Thymus (tissue), 11 donors: ENCODE results near the gene ATF6. TPM values are rescaled to one million over a fixed set of nuclear protein-coding genes. Genes with fewer than 3 reads are reported as not detected.

ENCODE experiments used
- DNase-seq, 9 donors: peaks; one replicate each; pipeline ENCODE4 v3.0.0-alpha.2; 2013; ENCODE audit warnings: low spot score in 9 of 9, low read depth in 6 of 9, missing footprints in 1 of 9
- H3K27ac ChIP-seq, 2 donors: one replicate each; pipeline ENCODE4 v1.5.1; 2013; ENCODE audit warnings: control low read depth in 1 of 2, low read depth in 1 of 2, low read length in 1 of 2, mild to moderate bottlenecking in 1 of 2, moderate library complexity in 1 of 2
- H3K27me3 ChIP-seq, 2 donors: one replicate each; pipeline ENCODE4 v1.5.1; 2013; ENCODE audit warnings: low read length in 1 of 2; ENCODE audit not compliant: control insufficient read depth in 2 of 2, insufficient read depth in 1 of 2
- H3K36me3 ChIP-seq, 2 donors: one replicate each; pipeline ENCODE4 v1.5.1; 2013; ENCODE audit warnings: low read length in 1 of 2, mild to moderate bottlenecking in 1 of 2, moderate library complexity in 1 of 2; ENCODE audit not compliant: control insufficient read depth in 2 of 2, insufficient read depth in 2 of 2
- H3K4me1 ChIP-seq, 2 donors: one replicate each; pipeline ENCODE4 v1.5.1; 2013; ENCODE audit warnings: low read length in 2 of 2; ENCODE audit not compliant: control insufficient read depth in 2 of 2, insufficient read depth in 2 of 2
- H3K4me3 ChIP-seq, 2 donors: one replicate each; pipeline ENCODE4 v1.5.1; 2013; ENCODE audit warnings: low read length in 2 of 2, control low read depth in 1 of 2, mild to moderate bottlenecking in 1 of 2
- H3K9me3 ChIP-seq, 2 donors: one replicate each; pipeline ENCODE4 v1.5.1; 2013; ENCODE audit warnings: low read length in 1 of 2, mild to moderate bottlenecking in 1 of 2; ENCODE audit not compliant: control insufficient read depth in 2 of 2, insufficient read depth in 1 of 2
- WGBS: extraction: QIAGEN DNeasy Blood & Tissue Kit; methylation state at CpG from one replicate; pipeline ENCODE4 v1.1.7; 2013; 5-methylcytosine and 5-hydroxymethylcytosine counted together
- polyA plus RNA-seq: library from polyadenylated mRNA; stranded (reverse); fragments of 200-250 nt; gene quantifications from one replicate; pipeline ENCODE4 v1.2.3, GENCODE V29; 2013
- total RNA-seq: library from RNA; stranded (reverse); fragments of 120-200 nt; gene quantifications from one replicate; pipeline ENCODE4 v1.2.4, GENCODE V29; 2013
- donor health status: healthy.

The ATF6 gene
- total and polyA plus RNA-seq, 2 donors, result 6.5 to 12.7 TPM

GRCh38 chr1:161739865-161740566 is 26.1 kb upstream of the ATF6 start:
- peaks cover 28 to 52% of the 10 kb centered on the region in 2 donors for H3K27me3 ChIP-seq
- no peak overlapping the region for H3K27ac ChIP-seq
- H3K4me1 ChIP-seq, result no peaks in the 10 kb centered on the region
- no peak for DNase-seq
- H3K9me3 ChIP-seq, result no peaks in the 10 kb centered on the region
- 77% methylated on average over 8 of the region's 8 CpGs for WGBS
- no peak overlapping the region for H3K4me3 ChIP-seq
- no peaks in the 10 kb centered on the region for H3K36me3 ChIP-seq

DNA sequence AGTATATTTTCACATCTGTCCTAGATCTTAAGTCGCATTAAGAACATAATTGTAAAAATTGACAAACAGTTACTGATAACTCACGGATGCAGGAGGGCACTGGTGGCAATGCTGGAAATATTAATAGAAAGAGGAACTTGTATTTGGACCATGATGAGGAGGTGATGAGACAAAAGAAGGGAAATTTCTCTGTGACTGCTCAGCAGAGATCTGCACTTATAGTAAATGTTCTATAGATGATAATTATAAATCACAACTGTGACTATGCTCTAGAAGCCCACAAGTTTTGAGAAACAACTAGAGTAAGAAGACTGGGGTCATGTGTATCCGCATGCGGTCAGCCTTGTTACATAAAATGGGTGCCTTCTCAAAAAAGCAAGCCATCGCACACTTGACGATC is 25.2 kb upstream of the ATF6 start:
- H3K4me1 ChIP-seq, result no peaks in the 10 kb centered on the region
- H3K27me3 ChIP-seq, result peaks cover 23 to 48% of the 10 kb centered on the region in 2 donors
- H3K27ac ChIP-seq, result no peak overlapping the region
- DNase-seq, result no peak
- no peaks in the 10 kb centered on the region for H3K36me3 ChIP-seq
- whole genome bisulfite sequencing, result 76% methylated on average over 6 of the region's 6 CpGs
- H3K4me3 ChIP-seq, result no peak overlapping the region
- H3K9me3 ChIP-seq, result no peaks in the 10 kb centered on the region

DNA sequence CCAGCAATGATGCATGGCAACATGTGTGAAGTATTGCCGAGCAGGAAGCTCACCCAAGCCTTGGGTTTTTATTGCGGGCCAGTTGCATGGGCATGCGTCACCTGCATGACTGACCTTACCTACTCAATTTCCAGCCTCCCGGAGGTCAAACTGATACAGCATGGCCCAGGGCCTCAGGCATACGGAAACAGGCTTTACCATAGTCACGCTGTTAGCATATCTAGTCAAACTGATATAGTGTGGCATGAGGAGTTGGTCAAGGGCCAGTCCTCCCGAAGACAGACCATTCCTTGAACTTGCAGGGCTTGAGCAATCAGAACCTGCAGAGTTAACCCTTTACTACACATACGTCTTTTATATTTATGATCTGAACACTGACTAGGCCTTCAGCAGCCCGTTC is 22.9 kb upstream of the ATF6 start:
- H3K9me3 ChIP-seq, result no peaks in the 10 kb centered on the region
- no peak for DNase-seq
- peaks cover 13 to 34% of the 10 kb centered on the region in 2 donors for H3K27me3 ChIP-seq
- 97% methylated on average over 9 of the region's 9 CpGs for WGBS
- H3K4me3 ChIP-seq, result no peak overlapping the region
- no peak overlapping the region for H3K27ac ChIP-seq
- no peaks in the 10 kb centered on the region for H3K36me3 ChIP-seq
- no peaks in the 10 kb centered on the region for H3K4me1 ChIP-seq

- H3K36me3 ChIP-seq, result peaks cover under 1 to 12% of the 10 kb centered on the region in 2 donors
- no peaks in the 10 kb centered on the region for H3K9me3 ChIP-seq
- peaks cover 2 to 10% of the 10 kb centered on the region in 2 donors for H3K27me3 ChIP-seq
- H3K4me3 ChIP-seq, result no peak overlapping the region
- peaks cover 5 to 9% of the 10 kb centered on the region in 2 donors for H3K4me1 ChIP-seq
- H3K27ac ChIP-seq, result no peak overlapping the region
- 60% methylated on average over 6 of the region's 6 CpGs for WGBS
- no peak for DNase-seq
Measured at GRCh38 chr1:161747801-161748200, 18.3 kb upstream of the ATF6 start.

GRCh38 chr1:161749509-161750407 is 16.4 kb upstream of the ATF6 start, which contains the start of gene DUSP12:
Gene DUSP12 (plus strand): TSS chr1:161749786. CDS start chr1:161749802, 16 bp downstream.
- peaks cover 0 to 4% of the 10 kb centered on the region in 2 donors for H3K27me3 ChIP-seq
- DNase-seq, result peak in 7 of 9 donors; percentile 69 to 91 (median 71)
- H3K4me1 ChIP-seq, result peaks cover 5 to 9% of the 10 kb centered on the region in 2 donors
- peak within 1 kb of the TSS; percentile 75 to 89 for H3K4me3 ChIP-seq
- H3K27ac ChIP-seq, result peak within 1 kb of the TSS; percentile 86 to 89
- H3K9me3 ChIP-seq, result no peaks in the 10 kb centered on the region
- H3K36me3 ChIP-seq, result peaks cover 8 to 21% of the 10 kb centered on the region in 2 donors
- WGBS, result under 1% methylated on average over 65 of the region's 65 CpGs

DNA sequence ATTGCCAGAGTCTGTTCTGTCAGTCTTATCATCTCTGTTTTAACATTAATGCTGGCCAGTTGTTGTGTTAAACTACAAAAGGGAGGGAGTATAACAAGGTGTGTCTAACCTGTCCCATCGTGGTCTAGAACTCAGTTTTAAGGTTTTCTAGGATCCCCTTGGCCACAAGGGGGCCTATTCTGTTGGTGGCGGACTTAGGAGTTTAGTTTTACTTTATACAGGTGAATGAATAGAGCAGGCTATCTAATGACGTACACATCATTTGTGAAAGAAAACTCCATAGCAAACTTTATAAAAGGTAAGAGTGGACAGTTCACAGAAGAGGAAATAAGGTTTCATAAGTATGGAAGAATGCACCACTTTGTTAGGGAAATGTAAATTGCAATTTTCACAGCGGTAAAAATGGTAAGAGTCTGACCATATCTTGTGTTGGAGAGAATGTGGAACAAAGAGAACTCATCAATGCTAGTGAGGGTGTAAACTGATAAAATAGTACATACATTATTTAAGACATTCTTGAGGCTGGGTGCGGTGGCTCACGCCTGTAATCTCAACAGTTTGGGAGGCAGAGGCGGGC is 2.5 kb upstream of the ATF6 start:
- 76% methylated on average over 7 of the region's 7 CpGs for WGBS
- DNase-seq, result peak in 4 of 9 donors; percentile 27 to 69 (median 42)
- H3K36me3 ChIP-seq, result peaks cover 0 to 2% of the 10 kb centered on the region in 2 donors
- peaks cover 7 to 9% of the 10 kb centered on the region in 2 donors for H3K4me1 ChIP-seq
- H3K9me3 ChIP-seq, result no peaks in the 10 kb centered on the region
- no peaks in the 10 kb centered on the region for H3K27me3 ChIP-seq
- no peak overlapping the region for H3K4me3 ChIP-seq
- H3K27ac ChIP-seq, result no peak overlapping the region

GRCh38 chr1:161768461-161768860 is 2.3 kb downstream of the ATF6 start:
- H3K36me3 ChIP-seq, result no peaks in the 10 kb centered on the region
- no peak for DNase-seq
- peaks cover 27 to 30% of the 10 kb centered on the region in 2 donors for H3K4me1 ChIP-seq
- no peak overlapping the region for H3K4me3 ChIP-seq
- H3K27ac ChIP-seq, result no peak overlapping the region
- no peaks in the 10 kb centered on the region for H3K9me3 ChIP-seq
- no peaks in the 10 kb centered on the region for H3K27me3 ChIP-seq
- WGBS, result 96% methylated on average over 5 of the region's 5 CpGs

DNA sequence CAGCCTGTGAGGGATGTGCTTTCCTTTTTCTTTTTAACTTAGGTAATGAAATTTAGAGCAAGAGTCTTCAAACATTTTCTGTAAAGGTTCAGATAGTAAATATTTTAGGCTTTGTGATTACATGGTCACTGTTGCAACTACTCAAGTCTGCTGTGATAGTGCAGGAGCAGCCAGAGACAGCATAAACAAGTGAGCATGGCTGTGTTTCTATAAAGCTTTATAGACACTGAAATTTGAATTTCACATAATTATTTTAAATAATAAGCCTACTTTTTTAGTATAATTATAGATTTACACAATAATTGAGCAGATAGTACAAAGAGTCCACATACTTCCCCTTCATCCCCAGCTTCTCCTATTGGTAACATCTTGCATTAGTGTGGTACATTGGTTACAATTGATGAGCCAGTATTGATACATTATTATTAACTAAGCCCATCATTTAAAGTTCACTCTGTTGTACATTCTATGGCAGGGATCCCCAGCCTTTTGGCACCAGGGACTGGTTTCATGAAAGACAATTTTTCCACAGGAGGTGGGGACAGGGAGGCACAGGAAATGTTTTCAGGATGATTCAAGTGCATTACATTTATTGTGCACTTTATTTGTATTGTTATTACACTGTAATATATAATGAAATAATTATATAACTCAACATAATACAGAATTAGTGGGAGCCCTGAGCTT is 3.0 kb downstream of the ATF6 start:
- H3K27ac ChIP-seq, result no peak overlapping the region
- H3K36me3 ChIP-seq, result no peaks in the 10 kb centered on the region
- no peaks in the 10 kb centered on the region for H3K27me3 ChIP-seq
- H3K4me1 ChIP-seq, result peaks cover 28 to 31% of the 10 kb centered on the region in 2 donors
- H3K9me3 ChIP-seq, result no peaks in the 10 kb centered on the region
- H3K4me3 ChIP-seq, result no peak overlapping the region
- no peak for DNase-seq
